Measurements from ENCODE around the gene NCAN. TPM values are rescaled to one million over a fixed set of nuclear protein-coding genes. Genes with fewer than 3 reads are reported as not detected.

The NCAN gene
- polyA plus RNA-seq, 1 donor from 2014 or later = 52.1 TPM

DNA sequence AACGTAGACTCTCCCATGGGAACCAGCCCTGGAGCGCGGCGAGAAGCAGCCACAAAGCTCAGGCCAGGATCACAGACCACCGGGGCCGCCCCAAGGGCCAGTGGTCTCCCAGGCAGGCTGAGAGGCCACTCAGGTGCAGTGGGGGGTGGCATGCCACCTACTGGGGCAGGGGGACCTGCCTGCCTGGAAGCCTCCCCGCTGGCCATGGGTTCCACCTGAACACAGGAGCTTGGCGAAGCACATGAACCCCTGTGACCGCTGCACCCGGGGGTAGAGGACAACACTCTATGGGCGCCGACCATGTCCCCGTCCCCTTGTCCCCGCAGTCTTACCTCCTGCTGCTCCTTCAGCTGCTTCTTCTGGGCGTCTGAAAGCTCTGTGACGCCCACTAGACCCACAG, 68.1 kb downstream of the NCAN start (continued):
- no peak for TF ChIP-seq EZH2 (IDR thresholded peaks at IDR 0.05; ENCODE audit: borderline replicate concordance, insufficient read depth, low read length, poor library complexity, severe bottlenecking)

DNA sequence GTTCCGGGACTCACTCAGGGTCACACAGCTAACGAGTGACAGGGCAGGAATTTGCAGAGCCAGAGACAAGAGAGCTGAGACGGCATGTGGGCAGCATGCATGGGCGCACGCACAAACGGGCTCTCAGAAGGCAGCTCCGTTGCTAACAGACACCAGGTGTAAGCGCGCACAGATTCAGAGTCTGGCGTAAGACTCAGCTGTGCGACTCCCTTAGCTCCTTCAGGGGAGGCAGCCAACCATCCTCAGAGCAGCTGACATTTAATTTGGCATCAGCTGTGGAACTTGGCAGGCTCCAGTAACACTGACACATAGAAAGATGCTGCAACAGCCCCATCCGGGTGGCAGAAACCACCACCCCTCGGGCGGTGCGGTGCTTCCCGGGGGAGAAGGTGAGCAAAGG, 68.8 kb downstream of the NCAN start:
- Histone ChIP-seq H2AFZ (ENCODE audit: low read depth, low read length) (no peak overlapping the region), H3K4me3 (ENCODE audit: low read length) (no peak overlapping the region), H3K9me3 (ENCODE audit: low read length) (no peaks in the 10 kb centered on the region), H3K9me2 (ENCODE audit: insufficient read depth, low read length) (no peaks in the 10 kb centered on the region), H3F3A (ENCODE audit: insufficient read depth, low read length, poor library complexity, severe bottlenecking) (no peaks in the 10 kb centered on the region), H3K36me3 (ENCODE audit: insufficient read depth, low read length) (no peaks in the 10 kb centered on the region), H3K27me3 (ENCODE audit: insufficient read depth, low read depth, low read length) (no peaks in the 10 kb centered on the region), H3K27ac (ENCODE audit: low read length) (no peak overlapping the region), H3K4me2 (ENCODE audit: low read length) (no peak overlapping the region), H3K79me2 (replicated peaks; ENCODE audit: insufficient read depth, low read length) (no peaks in the 10 kb centered on the region), H3K9ac (ENCODE audit: low read length) (no peak overlapping the region), H4K20me1 (ENCODE audit: insufficient read depth) (no peaks in the 10 kb centered on the region)
- TF ChIP-seq, protein P1, sequence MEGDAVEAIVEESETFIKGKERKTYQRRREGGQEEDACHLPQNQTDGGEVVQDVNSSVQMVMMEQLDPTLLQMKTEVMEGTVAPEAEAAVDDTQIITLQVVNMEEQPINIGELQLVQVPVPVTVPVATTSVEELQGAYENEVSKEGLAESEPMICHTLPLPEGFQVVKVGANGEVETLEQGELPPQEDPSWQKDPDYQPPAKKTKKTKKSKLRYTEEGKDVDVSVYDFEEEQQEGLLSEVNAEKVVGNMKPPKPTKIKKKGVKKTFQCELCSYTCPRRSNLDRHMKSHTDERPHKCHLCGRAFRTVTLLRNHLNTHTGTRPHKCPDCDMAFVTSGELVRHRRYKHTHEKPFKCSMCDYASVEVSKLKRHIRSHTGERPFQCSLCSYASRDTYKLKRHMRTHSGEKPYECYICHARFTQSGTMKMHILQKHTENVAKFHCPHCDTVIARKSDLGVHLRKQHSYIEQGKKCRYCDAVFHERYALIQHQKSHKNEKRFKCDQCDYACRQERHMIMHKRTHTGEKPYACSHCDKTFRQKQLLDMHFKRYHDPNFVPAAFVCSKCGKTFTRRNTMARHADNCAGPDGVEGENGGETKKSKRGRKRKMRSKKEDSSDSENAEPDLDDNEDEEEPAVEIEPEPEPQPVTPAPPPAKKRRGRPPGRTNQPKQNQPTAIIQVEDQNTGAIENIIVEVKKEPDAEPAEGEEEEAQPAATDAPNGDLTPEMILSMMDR (IDR thresholded peaks at IDR 0.05; ENCODE audit: poor library complexity, severe bottlenecking) = no peak
- TF ChIP-seq POLR2AphosphoS5 (IDR thresholded peaks at IDR 0.05) = no peak
- no peak for TF ChIP-seq SMC3 (conservative IDR thresholded peaks at IDR 0.05; ENCODE audit: poor library complexity)
- TF ChIP-seq RAD21 (conservative IDR thresholded peaks at IDR 0.05) = no peak
- no peak for TF ChIP-seq EP300 (conservative IDR thresholded peaks at IDR 0.05; ENCODE audit: poor library complexity, severe bottlenecking)
- no peak for TF ChIP-seq EZH2 (IDR thresholded peaks at IDR 0.05; ENCODE audit: borderline replicate concordance, insufficient read depth, low read length, poor library complexity, severe bottlenecking)
- no peak for TF ChIP-seq TAF1 (IDR thresholded peaks at IDR 0.05; ENCODE audit: low read depth)
- TF ChIP-seq, protein P2, sequence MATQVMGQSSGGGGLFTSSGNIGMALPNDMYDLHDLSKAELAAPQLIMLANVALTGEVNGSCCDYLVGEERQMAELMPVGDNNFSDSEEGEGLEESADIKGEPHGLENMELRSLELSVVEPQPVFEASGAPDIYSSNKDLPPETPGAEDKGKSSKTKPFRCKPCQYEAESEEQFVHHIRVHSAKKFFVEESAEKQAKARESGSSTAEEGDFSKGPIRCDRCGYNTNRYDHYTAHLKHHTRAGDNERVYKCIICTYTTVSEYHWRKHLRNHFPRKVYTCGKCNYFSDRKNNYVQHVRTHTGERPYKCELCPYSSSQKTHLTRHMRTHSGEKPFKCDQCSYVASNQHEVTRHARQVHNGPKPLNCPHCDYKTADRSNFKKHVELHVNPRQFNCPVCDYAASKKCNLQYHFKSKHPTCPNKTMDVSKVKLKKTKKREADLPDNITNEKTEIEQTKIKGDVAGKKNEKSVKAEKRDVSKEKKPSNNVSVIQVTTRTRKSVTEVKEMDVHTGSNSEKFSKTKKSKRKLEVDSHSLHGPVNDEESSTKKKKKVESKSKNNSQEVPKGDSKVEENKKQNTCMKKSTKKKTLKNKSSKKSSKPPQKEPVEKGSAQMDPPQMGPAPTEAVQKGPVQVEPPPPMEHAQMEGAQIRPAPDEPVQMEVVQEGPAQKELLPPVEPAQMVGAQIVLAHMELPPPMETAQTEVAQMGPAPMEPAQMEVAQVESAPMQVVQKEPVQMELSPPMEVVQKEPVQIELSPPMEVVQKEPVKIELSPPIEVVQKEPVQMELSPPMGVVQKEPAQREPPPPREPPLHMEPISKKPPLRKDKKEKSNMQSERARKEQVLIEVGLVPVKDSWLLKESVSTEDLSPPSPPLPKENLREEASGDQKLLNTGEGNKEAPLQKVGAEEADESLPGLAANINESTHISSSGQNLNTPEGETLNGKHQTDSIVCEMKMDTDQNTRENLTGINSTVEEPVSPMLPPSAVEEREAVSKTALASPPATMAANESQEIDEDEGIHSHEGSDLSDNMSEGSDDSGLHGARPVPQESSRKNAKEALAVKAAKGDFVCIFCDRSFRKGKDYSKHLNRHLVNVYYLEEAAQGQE (IDR thresholded peaks at IDR 0.05; ENCODE audit: borderline replicate concordance) = no peak
- TF ChIP-seq MXI1 (conservative IDR thresholded peaks at IDR 0.05; ENCODE audit: poor library complexity, severe bottlenecking) = no peak

DNA sequence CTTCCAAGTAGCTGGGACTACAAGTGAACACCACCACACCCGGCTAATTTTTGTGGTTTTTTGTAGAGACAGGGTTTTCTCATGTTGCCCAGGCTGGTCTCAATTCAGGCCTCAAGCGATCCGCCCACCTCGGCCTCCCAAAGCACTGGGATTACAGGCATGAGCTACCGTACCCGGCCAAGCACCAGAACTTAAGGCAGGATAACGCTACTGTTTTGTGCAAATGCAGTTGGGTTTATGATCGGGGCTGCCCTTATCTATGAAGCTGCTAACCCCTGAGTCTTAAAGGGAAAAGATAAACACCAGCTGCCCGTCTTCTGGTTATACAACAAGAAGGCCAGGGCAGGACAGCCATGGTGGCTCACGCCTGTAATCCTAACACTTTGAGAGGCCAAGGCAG, 73.9 kb downstream of the NCAN start:
- TF ChIP-seq TAF1 (IDR thresholded peaks at IDR 0.05; ENCODE audit: low read depth) (no peak), EP300 (conservative IDR thresholded peaks at IDR 0.05; ENCODE audit: poor library complexity, severe bottlenecking) (no peak), POLR2AphosphoS5 (IDR thresholded peaks at IDR 0.05) (no peak), SMC3 (conservative IDR thresholded peaks at IDR 0.05; ENCODE audit: poor library complexity) (no peak), RAD21 (conservative IDR thresholded peaks at IDR 0.05) (no peak), EZH2 (IDR thresholded peaks at IDR 0.05; ENCODE audit: borderline replicate concordance, insufficient read depth, low read length, poor library complexity, severe bottlenecking) (no peak), MXI1 (conservative IDR thresholded peaks at IDR 0.05; ENCODE audit: poor library complexity, severe bottlenecking) (no peak)
- TF ChIP-seq, protein P2 (IDR thresholded peaks at IDR 0.05; ENCODE audit: borderline replicate concordance) = no peak
- TF ChIP-seq, protein P1 (IDR thresholded peaks at IDR 0.05; ENCODE audit: poor library complexity, severe bottlenecking) = no peak
- Histone ChIP-seq H3K4me2 (ENCODE audit: low read length) (no peak overlapping the region), H3K27me3 (ENCODE audit: insufficient read depth, low read depth, low read length) (no peaks in the 10 kb centered on the region), H3K9me3 (ENCODE audit: low read length) (no peaks in the 10 kb centered on the region), H3K9ac (ENCODE audit: low read length) (no peak overlapping the region), H4K20me1 (ENCODE audit: insufficient read depth) (no peaks in the 10 kb centered on the region), H3K27ac (ENCODE audit: low read length) (no peak overlapping the region), H3K36me3 (ENCODE audit: insufficient read depth, low read length) (no peaks in the 10 kb centered on the region), H3K79me2 (replicated peaks; ENCODE audit: insufficient read depth, low read length) (no peaks in the 10 kb centered on the region), H3K4me3 (ENCODE audit: low read length) (no peak overlapping the region), H3K9me2 (ENCODE audit: insufficient read depth, low read length) (no peaks in the 10 kb centered on the region), H2AFZ (ENCODE audit: low read depth, low read length) (no peak overlapping the region), H3F3A (ENCODE audit: insufficient read depth, low read length, poor library complexity, severe bottlenecking) (no peaks in the 10 kb centered on the region)

Data from neural cell (in vitro differentiated cells).